HG03378 (cell line): ENCODE measurements around the gene QPRT.
"Not testable (repeated sequence)": the region's sequence is repeated elsewhere in the genome, so short reads cannot be mapped to it uniquely, and the experiment has no call there.

ENCODE experiments used
- ATAC-seq: cut with Tn5 transposase; IDR thresholded peaks from one replicate; pipeline ENCODE4 v1.9.1; 2021; ENCODE audit warnings: mild to moderate bottlenecking, moderate library complexity; ENCODE audit not compliant: unreplicated experiment

Gene QPRT

DNA sequence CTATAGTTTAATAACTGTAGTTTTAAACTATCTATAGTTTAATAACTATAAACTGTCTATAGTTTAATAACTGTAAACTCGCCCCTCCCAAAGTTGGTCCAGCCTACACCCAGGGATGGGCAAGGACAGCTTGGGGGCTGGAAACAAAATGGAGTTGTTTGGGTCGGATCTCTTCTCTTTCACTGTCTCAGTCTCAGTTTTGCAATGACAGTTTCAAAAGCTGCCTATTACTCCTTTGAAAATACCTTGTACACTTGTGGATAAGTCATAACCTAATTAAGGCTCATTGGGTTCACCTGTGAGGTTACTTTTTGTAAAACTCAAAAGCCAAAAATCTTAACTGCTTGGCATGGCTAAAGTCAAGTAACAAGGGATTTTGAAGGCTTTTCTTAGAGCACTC is 35.4 kb downstream of the QPRT start:
- ATAC-seq, result no peak

DNA sequence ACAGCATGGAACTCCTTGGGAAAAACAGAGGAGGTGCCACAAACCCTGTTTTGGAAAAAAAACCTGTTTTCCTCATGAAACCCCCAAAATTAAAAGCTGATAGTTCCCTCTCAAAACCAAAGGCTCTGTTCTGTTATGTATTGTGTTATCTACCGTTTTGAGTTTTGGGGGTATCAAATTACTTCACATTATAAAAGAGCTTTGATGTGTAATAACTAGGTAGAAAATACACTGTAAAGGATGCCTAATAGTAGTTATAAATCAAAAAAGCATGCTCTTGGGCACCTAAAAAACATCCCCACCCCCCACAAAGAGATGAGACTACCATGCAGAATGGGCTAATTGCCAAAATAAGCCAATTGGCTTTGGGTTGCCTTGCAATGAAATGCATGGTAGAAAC is 36.0 kb downstream of the QPRT start:
- no peak for ATAC-seq

- no peak for ATAC-seq
Observed at GRCh38 chr16:29717113-29717512, 38.1 kb downstream of the QPRT start.

- ATAC-seq, result no peak
Observed at GRCh38 chr16:29719063-29719462, 40.1 kb downstream of the QPRT start.

DNA sequence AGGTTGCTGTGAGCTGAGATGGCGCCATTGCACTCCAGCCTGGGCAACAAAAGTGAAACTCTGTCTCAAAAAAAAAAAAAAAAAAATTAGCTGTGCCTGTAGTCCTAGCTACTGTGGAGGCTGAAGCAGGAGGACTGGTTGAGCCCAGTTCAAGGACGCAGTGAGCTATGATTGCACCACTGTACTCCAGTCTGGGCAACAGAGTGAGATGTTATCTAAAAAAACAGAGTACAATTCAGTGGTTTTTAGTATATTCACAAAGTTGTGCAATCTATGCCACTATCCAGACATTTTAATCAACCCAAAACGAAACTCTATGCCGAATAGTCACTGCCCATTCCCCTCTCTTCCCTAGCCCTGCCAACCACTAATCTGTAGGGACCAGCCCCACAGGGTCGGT is 41.7 kb downstream of the QPRT start:
- ATAC-seq, result no peak

DNA sequence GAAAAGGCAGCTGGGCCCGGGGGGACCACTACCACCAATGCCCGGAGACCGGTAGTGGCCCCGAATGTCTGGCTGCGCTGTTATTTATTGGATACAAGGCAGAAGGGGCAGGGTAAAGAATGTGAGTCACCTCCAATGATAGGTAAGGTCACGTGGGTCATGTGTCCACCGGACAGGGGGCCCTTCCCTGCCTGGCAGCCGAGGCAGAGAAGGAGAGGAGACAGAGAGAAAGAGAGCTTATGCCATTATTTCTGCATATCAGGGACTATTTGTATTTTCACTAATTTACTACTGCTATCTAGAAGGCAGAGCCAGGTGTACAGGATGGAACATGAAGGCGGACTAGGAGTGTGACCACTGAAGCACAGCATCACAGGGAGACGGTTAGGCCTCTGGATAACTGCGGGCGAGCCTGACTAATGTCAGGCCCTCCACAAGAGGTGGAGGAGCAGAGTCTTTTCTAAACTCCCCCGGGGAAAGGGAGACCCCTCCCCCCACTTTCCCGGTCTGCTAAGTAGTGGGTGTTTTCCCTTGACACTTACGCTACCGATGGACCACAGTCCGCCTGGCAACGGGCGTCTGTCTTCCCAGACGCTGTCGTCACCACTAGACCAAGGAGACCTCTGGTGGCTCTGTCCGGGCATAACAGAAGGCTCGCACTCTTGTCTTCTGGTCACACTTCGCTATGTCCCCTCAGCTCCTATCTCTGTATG is 42.3 kb downstream of the QPRT start:
- not testable (repeated sequence) for ATAC-seq

DNA sequence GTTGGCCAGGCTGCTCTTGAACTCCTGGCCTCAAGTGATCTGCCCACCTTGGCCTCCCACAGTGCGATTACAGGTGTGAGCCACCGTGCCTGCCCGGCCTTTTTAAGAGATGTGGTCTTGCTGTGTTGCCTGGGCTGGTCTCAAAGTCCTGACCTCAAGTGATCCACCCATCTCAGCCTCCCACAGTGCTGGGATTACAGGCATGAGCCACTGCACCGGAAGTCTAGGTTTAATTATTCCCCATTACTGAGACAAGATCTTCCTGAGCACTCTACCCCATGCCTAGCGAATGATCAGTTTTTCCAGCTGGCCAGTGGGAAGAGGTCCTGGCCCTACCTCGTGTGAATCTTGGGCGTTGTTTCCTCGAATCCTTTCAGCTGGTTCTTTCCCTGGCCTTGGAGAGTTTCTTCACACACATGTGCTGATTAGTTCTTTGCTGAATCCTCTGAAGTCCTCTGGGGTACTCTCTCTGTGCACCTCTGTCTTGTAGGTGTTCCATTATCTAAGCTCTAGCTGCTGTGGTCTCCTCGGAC is 47.9 kb downstream of the QPRT start:
- no peak for ATAC-seq

DNA sequence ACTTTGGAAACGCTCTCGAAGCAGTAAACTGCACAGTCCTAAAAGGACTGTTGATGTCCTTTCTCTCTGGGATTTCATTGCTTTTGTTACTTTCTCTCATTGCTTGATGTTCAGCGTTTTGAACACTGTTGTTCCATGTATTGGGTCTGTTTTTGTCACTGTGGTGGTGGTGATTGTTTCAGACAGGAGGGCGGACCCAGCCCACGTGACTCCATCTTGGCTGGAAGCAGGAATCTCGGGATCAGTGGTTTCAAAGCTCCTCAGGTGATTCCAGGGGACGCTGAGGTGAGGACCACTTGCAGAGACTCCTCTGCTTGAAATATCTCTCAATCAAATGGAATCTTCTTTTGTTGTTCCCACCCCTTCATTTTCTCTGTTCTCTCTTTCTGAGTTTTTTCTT is 48.5 kb downstream of the QPRT start:
- no peak for ATAC-seq

- ATAC-seq, result no peak
Observed at GRCh38 chr16:29729116-29729521, 50.1 kb downstream of the QPRT start.

DNA sequence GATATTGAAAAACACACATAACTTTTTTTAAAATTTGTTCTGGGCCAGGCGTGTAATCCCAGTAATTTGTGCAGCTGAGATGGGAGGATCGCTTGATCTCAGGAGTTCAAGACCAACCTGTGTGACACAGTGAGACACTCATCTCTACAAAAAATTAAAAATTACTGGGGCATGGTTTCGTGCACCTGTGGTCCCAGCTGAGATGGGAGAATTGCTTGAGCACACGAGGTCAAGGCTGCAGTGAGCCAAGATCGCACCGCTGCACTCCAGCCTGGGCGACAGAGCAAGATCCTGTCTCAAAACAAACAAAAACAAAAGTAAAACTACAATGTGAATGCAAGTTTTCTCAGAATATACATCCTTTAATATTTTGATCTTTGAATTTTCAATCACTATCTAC is 51.7 kb downstream of the QPRT start:
- ATAC-seq, result no peak

DNA sequence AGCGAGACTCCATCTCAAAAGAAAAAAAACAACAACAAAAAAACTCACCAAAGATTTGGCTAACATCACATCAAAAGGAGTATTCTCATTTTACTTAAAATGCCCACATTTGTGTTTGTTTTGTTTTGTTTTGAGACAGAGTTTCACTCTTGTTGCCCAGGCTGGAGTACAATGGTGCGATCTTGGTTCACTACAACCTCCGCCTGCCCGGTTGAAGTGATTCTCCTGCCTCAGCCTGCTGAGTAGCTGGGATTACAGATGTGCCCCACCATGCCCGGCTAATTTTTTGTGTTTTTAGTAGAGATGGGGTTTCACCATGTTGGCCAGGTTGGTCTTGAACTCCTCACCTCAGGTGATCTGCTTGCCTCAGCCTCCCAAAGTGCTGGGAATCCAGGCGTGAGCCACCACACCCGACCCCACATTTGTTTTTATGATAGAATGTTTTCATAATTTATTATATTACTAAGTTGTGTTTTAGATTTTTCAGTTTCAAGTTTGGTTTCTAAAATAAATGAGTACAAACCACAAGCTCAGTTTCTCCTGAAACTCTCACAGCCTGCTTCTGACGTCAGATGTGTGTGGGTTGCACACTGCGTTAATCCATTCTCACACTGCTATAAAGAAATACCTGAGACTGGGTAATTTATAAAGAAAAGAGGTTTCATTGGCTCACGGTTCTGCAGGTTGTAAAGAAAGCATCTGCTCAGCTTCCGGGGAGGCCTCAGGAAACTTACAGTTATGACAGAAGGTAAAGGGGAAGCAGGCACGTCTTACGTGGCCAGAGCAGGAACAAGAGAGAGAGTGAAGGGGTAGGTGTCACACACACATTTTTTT is 53.0 kb downstream of the QPRT start:
- ATAC-seq, result peak; percentile 71

GRCh38 chr16:29734786-29735185 is 55.8 kb downstream of the QPRT start:
- no peak for ATAC-seq

GRCh38 chr16:29736112-29736511 is 57.1 kb downstream of the QPRT start:
- no peak for ATAC-seq

DNA sequence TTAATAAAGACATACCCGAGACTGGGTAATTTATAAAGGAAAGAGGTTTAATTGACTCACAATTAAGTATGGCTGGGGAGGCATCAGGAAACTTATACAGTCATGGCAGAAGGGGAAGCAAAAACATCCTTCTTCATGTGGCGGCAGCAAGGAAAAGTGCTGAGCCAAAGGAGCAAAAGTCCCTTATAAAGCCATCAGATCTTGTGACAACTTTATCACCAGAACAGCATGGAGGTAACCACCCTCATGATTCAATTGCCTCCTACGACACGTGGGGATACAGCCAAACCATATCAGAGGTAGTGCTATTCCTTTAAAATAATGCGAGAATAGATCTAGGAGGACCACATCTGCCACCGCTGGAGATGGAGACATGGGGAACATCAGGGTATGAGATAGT is 57.8 kb downstream of the QPRT start:
- ATAC-seq, result no peak

- no peak for ATAC-seq
Observed at GRCh38 chr16:29737713-29738112, 58.7 kb downstream of the QPRT start.

- no peak for ATAC-seq
Observed at GRCh38 chr16:29738514-29738913, 59.5 kb downstream of the QPRT start.

GRCh38 chr16:29739927-29740629 is 61.1 kb downstream of the QPRT start:
- not testable (repeated sequence) for ATAC-seq

DNA sequence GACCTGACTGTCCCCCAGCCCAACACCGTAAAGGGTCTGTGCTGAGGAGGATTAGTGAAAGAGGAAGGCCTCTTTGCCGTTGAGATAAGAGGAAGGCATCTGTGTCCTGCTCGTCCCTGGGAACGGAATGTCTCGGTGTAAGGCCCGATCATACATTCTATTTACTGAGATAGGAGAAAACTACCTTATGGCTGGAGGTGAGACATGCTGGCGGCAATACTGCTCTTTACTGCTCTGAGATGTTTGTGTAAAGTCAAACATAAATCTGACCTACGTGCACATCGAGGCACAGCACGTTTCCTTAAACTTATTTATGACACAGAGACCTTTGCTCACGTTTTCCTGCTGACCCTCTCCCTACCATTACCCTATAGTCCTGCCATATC is 61.6 kb downstream of the QPRT start:
- ATAC-seq, result not testable (repeated sequence)

DNA sequence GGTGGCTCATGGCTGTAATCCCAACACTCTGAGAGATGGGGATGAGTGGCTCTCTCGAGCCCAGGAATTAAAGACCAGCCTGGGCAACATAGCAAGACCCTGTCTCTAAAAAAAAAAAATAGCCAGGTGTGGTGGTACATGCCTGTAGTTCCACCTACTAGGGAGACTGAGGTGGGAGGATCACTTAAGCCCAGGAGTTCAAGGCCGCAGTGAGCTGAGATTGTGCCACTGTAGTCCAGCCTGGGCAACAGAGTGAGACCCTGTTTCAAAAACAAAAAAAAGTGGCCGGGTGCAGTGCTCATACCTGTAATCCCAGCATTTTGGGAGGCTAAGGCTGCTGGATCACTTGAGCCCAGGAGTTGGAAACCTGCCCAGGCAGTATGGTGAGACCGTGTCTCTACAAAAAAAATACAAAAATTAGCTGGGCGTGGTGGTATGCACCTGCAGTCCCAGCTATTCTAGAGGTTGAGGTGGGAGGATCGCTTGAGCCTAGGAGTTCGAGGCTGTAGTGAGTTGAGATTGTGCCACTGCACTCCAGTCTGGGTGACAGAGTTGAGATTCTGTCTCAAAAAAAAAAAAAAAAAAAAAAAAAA is 63.8 kb downstream of the QPRT start:
- no peak for ATAC-seq

DNA sequence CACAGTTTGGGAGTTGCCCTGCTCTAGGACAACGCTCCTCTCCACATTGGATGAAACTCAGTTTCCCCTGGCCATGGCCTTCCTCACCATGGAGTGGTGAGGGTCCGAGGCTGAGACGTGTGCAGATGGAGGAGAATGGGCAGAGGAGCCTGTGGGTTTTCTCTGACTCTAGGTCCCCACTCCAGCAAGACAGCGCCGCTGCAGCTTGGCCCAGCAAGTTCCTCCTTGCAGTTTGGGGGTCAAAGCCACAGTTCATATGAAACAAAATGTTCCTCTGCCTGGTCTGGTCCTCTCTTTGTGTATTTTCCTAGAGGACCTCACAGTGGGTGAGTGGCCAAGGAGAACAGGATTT is 64.5 kb downstream of the QPRT start:
- ATAC-seq, result no peak

- ATAC-seq, result no peak
Observed at GRCh38 chr16:29743827-29744531, 65.0 kb downstream of the QPRT start.
